ENCODE results near the gene HBS1L. TPM values are rescaled to one million over a fixed set of nuclear protein-coding genes. Genes with fewer than 3 reads are reported as not detected.
A peak's percentile ranks its signal among the peaks of the same experiment; 100 is the strongest.

HBS1L gene
- total and polyA plus RNA-seq, 9 of the 15 experiments (the other 6 are each of a cell fraction or from before 2014, with no cell fraction given) = 101 to 199 (median 145) TPM

DNA sequence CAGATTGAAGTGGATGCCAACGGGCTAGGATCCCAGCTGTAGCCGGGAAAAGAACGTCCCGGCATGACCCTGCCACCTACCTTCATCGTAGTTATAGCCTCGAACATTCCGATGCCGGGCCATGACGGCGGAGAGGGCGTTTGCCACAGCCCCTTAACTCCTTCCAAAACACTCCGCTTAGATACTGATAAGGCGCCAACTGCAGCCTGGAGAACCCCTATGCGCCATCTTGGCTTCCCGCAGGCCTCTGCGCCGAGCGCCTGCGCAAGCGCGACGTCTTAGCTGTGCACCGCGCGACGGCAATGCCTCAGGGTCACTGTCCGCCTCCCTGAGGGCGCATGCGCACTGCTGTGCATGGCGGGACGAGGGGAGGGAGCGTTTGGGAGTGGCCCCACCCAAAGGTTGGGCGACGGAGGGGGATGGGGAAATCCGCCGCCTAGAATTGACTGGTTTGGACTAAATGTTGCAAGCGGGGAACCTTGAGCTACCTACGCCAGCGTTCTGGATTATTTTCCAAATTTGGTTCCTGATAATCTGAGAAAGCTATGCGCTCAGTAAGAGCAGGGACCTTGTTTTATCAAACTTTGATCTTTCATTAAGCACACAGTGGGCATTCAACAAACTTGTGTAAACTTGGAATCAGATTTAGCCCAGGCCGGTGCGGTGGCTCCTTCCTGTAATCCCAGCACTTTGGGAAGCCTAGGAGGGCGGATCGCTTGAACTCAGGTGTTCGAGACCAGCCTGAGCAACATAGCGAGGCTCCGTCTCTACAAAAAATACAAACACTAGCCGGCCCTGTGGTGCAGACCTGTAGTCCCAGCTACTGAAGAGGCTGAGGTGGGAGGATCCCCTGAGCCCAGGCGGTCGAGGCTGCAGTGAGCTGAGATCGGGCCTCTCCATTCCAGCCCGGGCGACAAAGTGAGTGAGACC lies at the start of gene HBS1L (continued):
- TF ChIP-seq, protein P1, sequence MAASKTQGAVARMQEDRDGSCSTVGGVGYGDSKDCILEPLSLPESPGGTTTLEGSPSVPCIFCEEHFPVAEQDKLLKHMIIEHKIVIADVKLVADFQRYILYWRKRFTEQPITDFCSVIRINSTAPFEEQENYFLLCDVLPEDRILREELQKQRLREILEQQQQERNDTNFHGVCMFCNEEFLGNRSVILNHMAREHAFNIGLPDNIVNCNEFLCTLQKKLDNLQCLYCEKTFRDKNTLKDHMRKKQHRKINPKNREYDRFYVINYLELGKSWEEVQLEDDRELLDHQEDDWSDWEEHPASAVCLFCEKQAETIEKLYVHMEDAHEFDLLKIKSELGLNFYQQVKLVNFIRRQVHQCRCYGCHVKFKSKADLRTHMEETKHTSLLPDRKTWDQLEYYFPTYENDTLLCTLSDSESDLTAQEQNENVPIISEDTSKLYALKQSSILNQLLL (CRISPR knock-in tag; IDR thresholded peaks at IDR 0.05; ENCODE audit: borderline replicate concordance) = no peak
- TF ChIP-seq HIVEP1 (CRISPR knock-in tag; IDR thresholded peaks at IDR 0.05) (no peak), U2AF1 (optimal IDR thresholded peaks at IDR 0.05; ENCODE audit: low read depth, low read length) (no peak), DDX20 (tag; IDR thresholded peaks at IDR 0.05; ENCODE audit: low read depth) (no peak), GABPA (tag; conservative IDR thresholded peaks at IDR 0.05; ENCODE audit: low read depth) (no peak), FUS (optimal IDR thresholded peaks at IDR 0.05; ENCODE audit: low read depth, low read length) (no peak), SMAD2 (IDR thresholded peaks at IDR 0.05; ENCODE audit: low read depth, low read length) (no peak), MTA3 (IDR thresholded peaks at IDR 0.05; ENCODE audit: borderline replicate concordance) (0 out of 2 replicates have a peak, but pooled peaks have one; percentile 45), RNF2 (IDR thresholded peaks at IDR 0.05) (peak; percentile 76), KDM5B (IDR thresholded peaks at IDR 0.05; ENCODE audit: insufficient replicate concordance, low read depth, low read length) (peak; percentile 94), SIN3A (IDR thresholded peaks at IDR 0.05; ENCODE audit: borderline replicate concordance in 2 of 2, control insufficient read depth in 1 of 2, low read depth in 2 of 2, low read length in 2 of 2) (peak in 1 of 2 experiments; percentile 80; a peak in 3 of 4 replicates), SMARCA4 (IDR thresholded peaks at IDR 0.05) (no peak), ZNF24 (IDR thresholded peaks at IDR 0.05) (peak; percentile 59; the same call in 1 of the 2 replicates)
- TF ChIP-seq, protein P2, sequence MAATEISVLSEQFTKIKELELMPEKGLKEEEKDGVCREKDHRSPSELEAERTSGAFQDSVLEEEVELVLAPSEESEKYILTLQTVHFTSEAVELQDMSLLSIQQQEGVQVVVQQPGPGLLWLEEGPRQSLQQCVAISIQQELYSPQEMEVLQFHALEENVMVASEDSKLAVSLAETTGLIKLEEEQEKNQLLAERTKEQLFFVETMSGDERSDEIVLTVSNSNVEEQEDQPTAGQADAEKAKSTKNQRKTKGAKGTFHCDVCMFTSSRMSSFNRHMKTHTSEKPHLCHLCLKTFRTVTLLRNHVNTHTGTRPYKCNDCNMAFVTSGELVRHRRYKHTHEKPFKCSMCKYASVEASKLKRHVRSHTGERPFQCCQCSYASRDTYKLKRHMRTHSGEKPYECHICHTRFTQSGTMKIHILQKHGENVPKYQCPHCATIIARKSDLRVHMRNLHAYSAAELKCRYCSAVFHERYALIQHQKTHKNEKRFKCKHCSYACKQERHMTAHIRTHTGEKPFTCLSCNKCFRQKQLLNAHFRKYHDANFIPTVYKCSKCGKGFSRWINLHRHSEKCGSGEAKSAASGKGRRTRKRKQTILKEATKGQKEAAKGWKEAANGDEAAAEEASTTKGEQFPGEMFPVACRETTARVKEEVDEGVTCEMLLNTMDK (IDR thresholded peaks at IDR 0.05; ENCODE audit: borderline replicate concordance, insufficient read depth, low read depth, low read length, poor library complexity, severe bottlenecking) = no peak
- TF ChIP-seq, protein P3, sequence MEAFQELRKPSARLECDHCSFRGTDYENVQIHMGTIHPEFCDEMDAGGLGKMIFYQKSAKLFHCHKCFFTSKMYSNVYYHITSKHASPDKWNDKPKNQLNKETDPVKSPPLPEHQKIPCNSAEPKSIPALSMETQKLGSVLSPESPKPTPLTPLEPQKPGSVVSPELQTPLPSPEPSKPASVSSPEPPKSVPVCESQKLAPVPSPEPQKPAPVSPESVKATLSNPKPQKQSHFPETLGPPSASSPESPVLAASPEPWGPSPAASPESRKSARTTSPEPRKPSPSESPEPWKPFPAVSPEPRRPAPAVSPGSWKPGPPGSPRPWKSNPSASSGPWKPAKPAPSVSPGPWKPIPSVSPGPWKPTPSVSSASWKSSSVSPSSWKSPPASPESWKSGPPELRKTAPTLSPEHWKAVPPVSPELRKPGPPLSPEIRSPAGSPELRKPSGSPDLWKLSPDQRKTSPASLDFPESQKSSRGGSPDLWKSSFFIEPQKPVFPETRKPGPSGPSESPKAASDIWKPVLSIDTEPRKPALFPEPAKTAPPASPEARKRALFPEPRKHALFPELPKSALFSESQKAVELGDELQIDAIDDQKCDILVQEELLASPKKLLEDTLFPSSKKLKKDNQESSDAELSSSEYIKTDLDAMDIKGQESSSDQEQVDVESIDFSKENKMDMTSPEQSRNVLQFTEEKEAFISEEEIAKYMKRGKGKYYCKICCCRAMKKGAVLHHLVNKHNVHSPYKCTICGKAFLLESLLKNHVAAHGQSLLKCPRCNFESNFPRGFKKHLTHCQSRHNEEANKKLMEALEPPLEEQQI (IDR thresholded peaks at IDR 0.05) = no peak; the same call in 1 of the 2 replicates
- TF ChIP-seq, protein P4, sequence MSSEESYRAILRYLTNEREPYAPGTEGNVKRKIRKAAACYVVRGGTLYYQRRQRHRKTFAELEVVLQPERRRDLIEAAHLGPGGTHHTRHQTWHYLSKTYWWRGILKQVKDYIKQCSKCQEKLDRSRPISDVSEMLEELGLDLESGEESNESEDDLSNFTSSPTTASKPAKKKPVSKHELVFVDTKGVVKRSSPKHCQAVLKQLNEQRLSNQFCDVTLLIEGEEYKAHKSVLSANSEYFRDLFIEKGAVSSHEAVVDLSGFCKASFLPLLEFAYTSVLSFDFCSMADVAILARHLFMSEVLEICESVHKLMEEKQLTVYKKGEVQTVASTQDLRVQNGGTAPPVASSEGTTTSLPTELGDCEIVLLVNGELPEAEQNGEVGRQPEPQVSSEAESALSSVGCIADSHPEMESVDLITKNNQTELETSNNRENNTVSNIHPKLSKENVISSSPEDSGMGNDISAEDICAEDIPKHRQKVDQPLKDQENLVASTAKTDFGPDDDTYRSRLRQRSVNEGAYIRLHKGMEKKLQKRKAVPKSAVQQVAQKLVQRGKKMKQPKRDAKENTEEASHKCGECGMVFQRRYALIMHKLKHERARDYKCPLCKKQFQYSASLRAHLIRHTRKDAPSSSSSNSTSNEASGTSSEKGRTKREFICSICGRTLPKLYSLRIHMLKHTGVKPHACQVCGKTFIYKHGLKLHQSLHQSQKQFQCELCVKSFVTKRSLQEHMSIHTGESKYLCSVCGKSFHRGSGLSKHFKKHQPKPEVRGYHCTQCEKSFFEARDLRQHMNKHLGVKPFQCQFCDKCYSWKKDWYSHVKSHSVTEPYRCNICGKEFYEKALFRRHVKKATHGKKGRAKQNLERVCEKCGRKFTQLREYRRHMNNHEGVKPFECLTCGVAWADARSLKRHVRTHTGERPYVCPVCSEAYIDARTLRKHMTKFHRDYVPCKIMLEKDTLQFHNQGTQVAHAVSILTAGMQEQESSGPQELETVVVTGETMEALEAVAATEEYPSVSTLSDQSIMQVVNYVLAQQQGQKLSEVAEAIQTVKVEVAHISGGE (CRISPR knock-in tag; IDR thresholded peaks at IDR 0.05) = peak in 1 of 3 experiments; percentile 56; a peak in 2 of 6 replicates
